GM12864 (cell line): Measurements from ENCODE around the gene PGC.
A peak's percentile ranks its signal among the peaks of the same experiment; 100 is the strongest.

Experiments used
- DNase-seq: peaks from one replicate; pipeline ENCODE4 v3.0.0-alpha.2; 2011; ENCODE audit warnings: low read depth
- H3K4me3 ChIP-seq: 2 replicates; pipeline ENCODE4 v1.5.1; 2011; ENCODE audit warnings: mild to moderate bottlenecking, low read depth, low read length, control low read depth
- TF ChIP-seq, protein P1 (sequence below): IDR thresholded peaks from 2 replicates; pipeline ENCODE4 v1.5.1; 2011; ENCODE audit warnings: low read depth, mild to moderate bottlenecking, moderate library complexity, low read length, control low read depth, inconsistent platforms; ENCODE audit errors: missing control alignments

Gene PGC

DNA sequence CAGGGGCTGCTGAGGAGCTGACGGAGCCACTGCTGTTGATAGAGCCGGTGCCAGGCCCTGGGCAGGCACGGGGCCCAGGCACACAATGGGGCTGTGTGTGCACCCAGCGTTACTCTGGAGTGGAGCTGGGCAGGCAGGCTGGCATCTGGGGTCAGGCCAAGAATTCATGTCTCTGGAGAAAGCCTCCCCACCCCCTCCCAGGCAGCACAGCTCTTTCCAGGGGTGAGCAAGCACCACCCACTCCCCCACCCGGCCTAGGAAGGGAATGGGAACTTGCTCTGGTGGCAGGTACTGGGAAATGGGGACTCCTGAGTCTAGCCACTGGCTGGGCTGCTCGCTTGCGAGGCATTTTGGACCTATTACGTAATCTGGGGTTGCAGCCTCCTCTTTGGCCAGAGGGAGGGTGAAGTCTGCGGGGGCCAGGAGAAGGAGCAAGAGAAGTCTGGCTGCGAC, 34.5 kb downstream of the PGC start:
- TF ChIP-seq, protein P1, sequence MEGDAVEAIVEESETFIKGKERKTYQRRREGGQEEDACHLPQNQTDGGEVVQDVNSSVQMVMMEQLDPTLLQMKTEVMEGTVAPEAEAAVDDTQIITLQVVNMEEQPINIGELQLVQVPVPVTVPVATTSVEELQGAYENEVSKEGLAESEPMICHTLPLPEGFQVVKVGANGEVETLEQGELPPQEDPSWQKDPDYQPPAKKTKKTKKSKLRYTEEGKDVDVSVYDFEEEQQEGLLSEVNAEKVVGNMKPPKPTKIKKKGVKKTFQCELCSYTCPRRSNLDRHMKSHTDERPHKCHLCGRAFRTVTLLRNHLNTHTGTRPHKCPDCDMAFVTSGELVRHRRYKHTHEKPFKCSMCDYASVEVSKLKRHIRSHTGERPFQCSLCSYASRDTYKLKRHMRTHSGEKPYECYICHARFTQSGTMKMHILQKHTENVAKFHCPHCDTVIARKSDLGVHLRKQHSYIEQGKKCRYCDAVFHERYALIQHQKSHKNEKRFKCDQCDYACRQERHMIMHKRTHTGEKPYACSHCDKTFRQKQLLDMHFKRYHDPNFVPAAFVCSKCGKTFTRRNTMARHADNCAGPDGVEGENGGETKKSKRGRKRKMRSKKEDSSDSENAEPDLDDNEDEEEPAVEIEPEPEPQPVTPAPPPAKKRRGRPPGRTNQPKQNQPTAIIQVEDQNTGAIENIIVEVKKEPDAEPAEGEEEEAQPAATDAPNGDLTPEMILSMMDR = no peak
- H3K4me3 ChIP-seq = no peak overlapping the region
- DNase-seq = no peak

DNA sequence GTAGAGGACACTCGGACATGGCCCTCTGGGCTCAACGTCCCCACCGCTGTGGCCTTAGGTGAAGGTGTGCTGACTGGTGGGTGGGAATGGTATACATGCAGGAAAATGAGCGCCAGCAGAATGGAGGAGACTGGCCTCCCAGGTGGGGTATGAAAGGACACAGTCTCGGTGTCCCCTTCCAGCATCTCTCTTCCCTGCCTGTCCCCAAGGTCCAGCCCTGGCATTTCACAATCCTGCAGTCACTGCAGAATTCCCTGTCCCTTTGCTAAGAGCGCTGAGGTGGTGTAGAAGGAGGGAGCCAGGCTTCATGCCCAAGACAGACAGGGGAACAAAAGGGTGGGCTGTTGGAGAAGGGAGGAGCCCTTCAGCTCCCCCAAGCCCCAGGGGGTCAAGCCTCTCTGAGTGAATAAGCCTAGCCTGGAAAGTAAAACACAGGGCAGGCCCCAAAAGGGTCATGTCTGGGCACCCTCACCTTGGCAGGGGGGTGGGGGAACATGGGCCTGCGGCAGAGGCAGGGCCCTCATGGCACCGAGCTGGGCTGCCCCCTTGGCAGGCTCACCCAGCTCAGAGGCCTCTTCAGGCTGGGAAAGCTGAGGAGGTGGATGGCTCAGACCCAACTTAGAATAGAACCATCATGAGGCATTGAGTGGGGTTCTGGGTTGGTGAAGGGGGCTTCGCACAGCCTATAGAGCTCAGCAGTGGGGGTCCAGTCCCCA, 35.7 kb downstream of the PGC start:
- no peak overlapping the region for H3K4me3 ChIP-seq
- DNase-seq = no peak
- TF ChIP-seq, protein P1 = no peak

DNA sequence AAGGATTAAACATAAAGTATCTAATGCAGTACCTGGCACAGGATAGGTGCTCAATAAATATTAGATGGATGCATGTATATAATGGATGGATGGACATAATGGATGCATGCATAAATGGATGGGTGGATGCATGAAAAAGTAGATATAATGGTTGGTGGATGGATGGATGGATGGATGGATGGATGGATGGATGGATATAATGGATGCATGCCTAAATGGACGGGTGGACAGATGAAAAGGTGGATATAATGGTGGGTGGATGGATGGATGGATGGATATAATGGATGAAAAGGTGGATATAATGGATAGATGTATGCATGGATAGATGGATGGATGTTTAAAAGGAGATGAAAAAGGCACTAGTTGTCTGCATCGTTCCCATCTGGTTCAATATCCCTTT, 37.8 kb downstream of the PGC start:
- DNase-seq = no peak
- TF ChIP-seq, protein P1 = no peak

DNA sequence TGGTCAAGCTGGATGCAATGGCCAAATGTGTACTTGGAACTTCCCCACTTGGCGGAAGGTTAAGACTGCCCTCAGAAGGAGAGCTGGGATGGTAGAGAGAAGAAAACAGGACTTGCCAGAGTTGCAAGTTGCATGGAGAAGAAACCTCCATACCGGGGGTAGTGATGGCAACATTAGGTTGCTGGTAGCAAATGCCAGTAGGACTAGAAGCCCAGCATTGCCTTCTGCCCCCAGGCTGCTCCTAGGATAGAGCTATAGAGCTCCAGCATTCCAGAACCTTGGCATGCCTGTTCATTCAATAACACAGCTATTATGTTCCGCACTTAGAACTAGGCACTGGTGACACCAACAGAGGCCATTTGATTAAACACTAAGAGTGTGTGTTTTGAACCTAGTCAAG, 38.3 kb downstream of the PGC start:
- TF ChIP-seq, protein P1 = no peak
- no peak overlapping the region for H3K4me3 ChIP-seq
- DNase-seq = no peak

More for the DNA sequence above, 37.8 kb downstream of the PGC start:
- no peak overlapping the region for H3K4me3 ChIP-seq

DNA sequence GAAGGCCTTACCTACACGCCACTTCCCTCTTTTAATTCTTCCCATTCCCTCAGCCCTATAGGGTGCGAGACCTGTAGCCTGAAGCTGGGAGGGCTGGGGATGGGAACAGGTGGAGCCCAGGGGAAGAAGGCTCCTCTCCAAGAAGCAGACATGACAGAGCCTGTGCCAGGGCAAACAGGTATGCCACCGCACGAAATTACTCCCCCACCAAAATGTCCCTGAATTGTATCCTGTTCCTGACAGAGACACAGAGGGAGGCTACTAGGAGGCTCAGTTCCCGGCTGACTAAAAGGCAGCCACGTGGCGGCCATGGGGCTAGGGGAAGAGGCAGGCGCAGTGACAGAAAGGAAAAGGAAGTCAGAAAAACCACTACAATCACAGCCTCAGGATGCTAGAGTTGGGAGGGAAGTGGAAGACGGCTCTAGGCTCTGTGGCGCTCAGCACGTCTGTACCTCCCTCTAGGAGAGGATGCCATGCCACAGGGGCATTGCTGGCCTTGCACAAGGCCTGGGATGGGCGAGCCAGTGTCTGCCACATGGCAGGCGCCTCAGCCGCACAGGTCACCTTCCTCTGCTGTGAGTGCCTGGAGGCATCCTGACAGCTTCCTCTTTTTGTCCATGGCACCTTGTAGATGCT, 39.5 kb downstream of the PGC start:
- peak overlapping the region; percentile 31; the same call in 1 of the 2 replicates for H3K4me3 ChIP-seq
- DNase-seq = no peak
- TF ChIP-seq, protein P1 = no peak

DNA sequence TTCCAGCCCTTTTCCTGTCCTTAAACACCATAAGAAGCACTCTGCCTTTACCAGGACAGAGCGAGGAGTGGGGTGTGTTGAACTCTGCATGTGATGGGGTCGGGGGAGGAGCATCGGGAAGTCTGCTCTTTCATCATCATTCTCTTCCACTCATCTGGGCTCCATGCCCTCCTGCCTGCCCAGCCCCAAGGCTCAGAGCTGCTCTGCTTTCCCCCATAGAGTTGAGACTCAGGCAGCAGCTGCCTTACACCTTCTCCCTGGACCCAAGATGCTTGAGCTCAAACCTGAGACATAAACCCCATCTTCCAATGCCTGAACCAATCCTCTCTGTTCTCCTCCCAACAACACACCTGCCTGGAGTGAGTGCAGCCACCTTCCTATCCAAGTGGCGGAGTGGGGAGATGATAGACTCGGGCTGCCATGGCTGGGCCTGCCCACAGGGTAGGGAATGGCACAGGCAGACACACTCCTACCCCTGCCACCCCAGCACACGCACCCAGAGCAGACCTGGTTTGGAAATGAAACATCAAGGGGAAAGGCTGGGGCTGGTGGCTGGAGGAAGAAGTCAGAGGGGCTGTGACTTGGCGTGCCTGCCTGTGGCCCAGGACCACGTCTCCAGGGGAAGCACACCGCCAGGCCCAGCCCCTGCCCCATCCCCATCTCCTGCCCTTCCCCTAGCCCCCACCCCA, 40.2 kb downstream of the PGC start:
- TF ChIP-seq, protein P1 = no peak
- no peak for DNase-seq
- peak overlapping the region; percentile 31 for H3K4me3 ChIP-seq
